ENCODE results near the gene SFSWAP. TPM values are rescaled to one million over a fixed set of nuclear protein-coding genes. Genes with fewer than 3 reads are reported as not detected.
"Not testable (repeated sequence)": the region's sequence is repeated elsewhere in the genome, so short reads cannot be mapped to it uniquely, and the experiment has no call there.

The SFSWAP gene
- 10 to 100 TPM; 44.7 to 55.8 TPM for total RNA-seq

GRCh38 chr12:131710464-131711457, at the start of gene SFSWAP:
Gene SFSWAP (plus strand): TSS chr12:131711090. CDS start chr12:131711230, 140 bp downstream.
- Mint-ChIP-seq H3K4me1 (peaks cover 12% of the 10 kb centered on the region), H3K9me3 (peaks cover 4% of the 10 kb centered on the region), H3K27ac (peak within 1 kb of the TSS; percentile 99), H3K36me3 (ENCODE audit: low read depth) (peaks cover 41% of the 10 kb centered on the region), H3K27me3 (no peaks in the 10 kb centered on the region), H3K4me3 (peak within 1 kb of the TSS; percentile 90)
- ATAC-seq (replicated peaks): peak; percentile 96

- ATAC-seq (replicated peaks): peak; percentile 53
- not testable (repeated sequence) for H3K4me1 Mint-ChIP-seq; H3K27me3 Mint-ChIP-seq; H3K9me3 Mint-ChIP-seq; H3K36me3 Mint-ChIP-seq (ENCODE audit: low read depth); H3K4me3 Mint-ChIP-seq; H3K27ac Mint-ChIP-seq
Observed at GRCh38 chr12:131661170-131661985, 49.5 kb upstream of the SFSWAP start.

- H3K9me3 Mint-ChIP-seq; H3K4me1 Mint-ChIP-seq; H3K27me3 Mint-ChIP-seq; H3K36me3 Mint-ChIP-seq (ENCODE audit: low read depth); H3K27ac Mint-ChIP-seq: not testable (repeated sequence)
- peak overlapping the region; percentile 66 for H3K4me3 Mint-ChIP-seq
- peak; percentile 38 for ATAC-seq (replicated peaks)
Observed at GRCh38 chr12:131661986-131662288, 49.0 kb upstream of the SFSWAP start.

GRCh38 chr12:131662346-131662745, 48.5 kb upstream of the SFSWAP start:
- H3K27ac Mint-ChIP-seq; ATAC-seq (replicated peaks); H3K27me3 Mint-ChIP-seq; H3K36me3 Mint-ChIP-seq (ENCODE audit: low read depth); H3K4me1 Mint-ChIP-seq; H3K9me3 Mint-ChIP-seq: not testable (repeated sequence)
- H3K4me3 Mint-ChIP-seq: peak overlapping the region; percentile 66

- not testable (repeated sequence) for H3K4me1 Mint-ChIP-seq; ATAC-seq (replicated peaks); H3K9me3 Mint-ChIP-seq; H3K36me3 Mint-ChIP-seq (ENCODE audit: low read depth); H3K4me3 Mint-ChIP-seq; H3K27me3 Mint-ChIP-seq; H3K27ac Mint-ChIP-seq
Observed at GRCh38 chr12:131665666-131666065, 45.2 kb upstream of the SFSWAP start.

DNA sequence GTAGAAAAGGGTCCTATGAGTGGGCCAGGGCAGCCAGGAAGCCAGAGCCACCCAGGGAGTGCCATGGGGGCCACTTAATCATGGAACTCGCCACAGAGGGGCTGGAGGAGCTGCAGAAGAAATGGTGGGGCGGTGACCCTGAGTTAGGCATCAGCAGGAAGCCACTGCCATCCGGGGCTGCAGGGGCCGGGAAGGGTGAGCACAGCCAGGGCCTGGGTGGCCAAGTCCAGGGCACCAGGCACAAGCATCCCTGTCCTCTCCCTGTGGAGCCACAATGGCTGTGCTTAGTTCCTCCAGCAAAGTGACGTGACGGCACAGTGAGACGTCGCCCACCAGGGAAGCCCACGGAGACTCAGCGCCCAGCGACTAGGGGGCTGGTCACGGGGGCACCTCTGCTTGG, 44.4 kb upstream of the SFSWAP start:
- not testable (repeated sequence) for H3K4me1 Mint-ChIP-seq; H3K27me3 Mint-ChIP-seq; H3K4me3 Mint-ChIP-seq; ATAC-seq (replicated peaks); H3K27ac Mint-ChIP-seq; H3K36me3 Mint-ChIP-seq (ENCODE audit: low read depth); H3K9me3 Mint-ChIP-seq

- ATAC-seq (replicated peaks); H3K36me3 Mint-ChIP-seq (ENCODE audit: low read depth); H3K27ac Mint-ChIP-seq: not testable (repeated sequence)
Observed at GRCh38 chr12:131666978-131667601, 43.8 kb upstream of the SFSWAP start.

DNA sequence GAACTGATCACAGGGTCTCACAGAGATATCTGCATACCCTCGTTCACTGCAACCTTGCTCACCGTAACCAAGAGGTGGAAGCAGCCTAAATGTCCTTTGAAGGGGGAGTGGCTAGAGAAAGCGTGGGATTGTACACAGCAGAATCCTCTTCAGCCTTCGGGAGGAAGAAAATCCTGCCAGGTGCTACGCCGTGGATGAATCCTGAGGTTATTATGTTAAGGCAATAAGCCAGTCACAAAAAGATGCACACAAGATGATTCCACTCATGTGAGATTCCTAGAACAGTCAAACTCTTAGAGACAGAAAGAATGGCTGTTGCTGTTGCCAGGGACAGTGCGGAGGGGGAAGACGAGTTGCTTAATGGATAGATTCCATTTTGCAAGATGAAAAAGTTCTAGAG, 39.6 kb upstream of the SFSWAP start:
- no peak overlapping the region for H3K4me3 Mint-ChIP-seq
- no peak for ATAC-seq (replicated peaks)

More at GRCh38 chr12:131666978-131667601, 43.8 kb upstream of the SFSWAP start:
- not testable (repeated sequence) for H3K27me3 Mint-ChIP-seq, H3K4me1 Mint-ChIP-seq, H3K4me3 Mint-ChIP-seq, H3K9me3 Mint-ChIP-seq

GRCh38 chr12:131671871-131672270, 39.0 kb upstream of the SFSWAP start:
- Mint-ChIP-seq H3K4me1 (no peaks in the 10 kb centered on the region), H3K27ac (no peak overlapping the region), H3K36me3 (ENCODE audit: low read depth) (no peaks in the 10 kb centered on the region), H3K9me3 (peaks cover 5% of the 10 kb centered on the region), H3K4me3 (no peak overlapping the region), H3K27me3 (peaks cover 6% of the 10 kb centered on the region)
- no peak for ATAC-seq (replicated peaks)

More for the DNA sequence above, 39.6 kb upstream of the SFSWAP start:
- Mint-ChIP-seq H3K27ac (no peak overlapping the region), H3K27me3 (peaks cover 6% of the 10 kb centered on the region), H3K36me3 (ENCODE audit: low read depth) (no peaks in the 10 kb centered on the region), H3K4me1 (no peaks in the 10 kb centered on the region), H3K9me3 (peaks cover 5% of the 10 kb centered on the region)

- H3K9me3 Mint-ChIP-seq: peaks cover 5% of the 10 kb centered on the region
- H3K4me3 Mint-ChIP-seq: no peak overlapping the region
- H3K27me3 Mint-ChIP-seq: peaks cover 6% of the 10 kb centered on the region
Observed at GRCh38 chr12:131672311-131672940, 38.5 kb upstream of the SFSWAP start.

DNA sequence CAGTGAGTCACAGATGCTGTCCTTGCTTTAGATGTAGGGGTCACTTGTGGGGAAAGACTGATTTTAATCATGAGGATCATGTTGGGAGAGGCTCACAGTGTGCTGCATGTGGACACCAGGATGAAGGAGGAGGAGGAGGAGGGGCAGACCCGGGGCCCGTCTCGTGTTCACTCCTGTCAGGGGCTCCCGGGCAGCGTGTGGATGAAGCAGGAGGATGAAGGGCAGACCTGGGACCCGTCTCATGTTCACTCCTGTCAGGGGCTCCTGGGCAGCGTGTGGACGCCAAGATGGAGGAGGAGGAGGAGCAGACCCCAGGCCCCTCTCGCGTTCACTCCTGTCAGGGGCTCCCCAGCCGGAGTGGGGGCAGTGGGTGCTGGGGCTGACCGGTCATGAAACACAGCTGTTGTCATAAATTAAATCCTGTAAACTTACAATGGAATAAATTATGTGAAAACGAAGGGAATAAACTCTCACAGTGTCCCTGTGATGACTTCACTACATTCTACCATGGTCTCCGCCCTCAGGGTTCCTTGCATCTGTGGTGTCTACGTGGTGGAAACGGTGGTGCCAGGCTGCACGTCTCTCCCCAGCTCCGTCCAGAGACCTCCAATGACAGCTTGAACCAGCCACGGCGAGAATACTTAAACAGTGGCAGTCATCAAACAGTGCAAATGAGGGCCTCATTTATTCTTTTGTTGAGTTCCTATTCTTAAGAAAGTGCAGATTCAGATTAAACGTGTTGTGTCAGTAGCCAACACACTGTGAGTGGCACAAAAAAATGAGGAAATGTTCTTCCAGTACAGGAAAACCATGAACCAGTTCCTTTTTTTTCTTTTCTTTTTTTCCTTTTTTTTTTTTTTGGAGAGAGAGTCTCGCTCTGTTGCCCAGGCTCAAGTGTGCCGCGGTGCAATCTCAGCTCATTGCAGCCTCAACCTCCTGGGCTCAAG, 37.7 kb upstream of the SFSWAP start:
- H3K36me3 Mint-ChIP-seq (ENCODE audit: low read depth): no peaks in the 10 kb centered on the region
- H3K4me1 Mint-ChIP-seq: no peaks in the 10 kb centered on the region
- H3K27me3 Mint-ChIP-seq: peaks cover 6% of the 10 kb centered on the region
- no peak overlapping the region for H3K27ac Mint-ChIP-seq
- peaks cover 5% of the 10 kb centered on the region for H3K9me3 Mint-ChIP-seq
- no peak overlapping the region for H3K4me3 Mint-ChIP-seq
- no peak for ATAC-seq (replicated peaks)

More at GRCh38 chr12:131672311-131672940, 38.5 kb upstream of the SFSWAP start:
- Mint-ChIP-seq H3K27ac (no peak overlapping the region), H3K36me3 (ENCODE audit: low read depth) (no peaks in the 10 kb centered on the region), H3K4me1 (no peaks in the 10 kb centered on the region)
- ATAC-seq (replicated peaks): no peak

GRCh38 chr12:131673888-131674257, 37.0 kb upstream of the SFSWAP start:
- Mint-ChIP-seq H3K27ac (no peak overlapping the region), H3K4me1 (no peaks in the 10 kb centered on the region), H3K9me3 (peaks cover 5% of the 10 kb centered on the region), H3K36me3 (ENCODE audit: low read depth) (no peaks in the 10 kb centered on the region), H3K27me3 (peaks cover 3% of the 10 kb centered on the region), H3K4me3 (no peak overlapping the region)
- ATAC-seq (replicated peaks): no peak

- Mint-ChIP-seq H3K27ac (no peak overlapping the region), H3K36me3 (ENCODE audit: low read depth) (no peaks in the 10 kb centered on the region), H3K4me1 (no peaks in the 10 kb centered on the region), H3K9me3 (peaks cover 5% of the 10 kb centered on the region), H3K4me3 (no peak overlapping the region), H3K27me3 (no peaks in the 10 kb centered on the region)
- ATAC-seq (replicated peaks): no peak
Observed at GRCh38 chr12:131674373-131674772, 36.5 kb upstream of the SFSWAP start.

All from activated T-helper 17 cell treated with anti-CD3 and anti-CD28 coated beads, Interleukin-2, amount 50 U/mL, for 72 hours (primary cell).